ENCODE data around the gene FAM120A.

FAM120A gene

GRCh38 chr9:93596399-93596798 is 144.9 kb downstream of the FAM120A start:
- no peak for DNase-seq

GRCh38 chr9:93597142-93597706 is 145.7 kb downstream of the FAM120A start:
- no peak for DNase-seq

GRCh38 chr9:93597871-93598646 is 146.6 kb downstream of the FAM120A start:
- peak; percentile 10 for DNase-seq

- DNase-seq: peak; percentile 39
Observed at GRCh38 chr9:93598647-93599241, 147.3 kb downstream of the FAM120A start.

GRCh38 chr9:93599571-93600403 is 148.3 kb downstream of the FAM120A start:
- no peak for DNase-seq

GRCh38 chr9:93600504-93600903 is 149.0 kb downstream of the FAM120A start:
- no peak for DNase-seq

- no peak for DNase-seq
Observed at GRCh38 chr9:93601063-93601462, 149.6 kb downstream of the FAM120A start.

- DNase-seq: no peak
Observed at GRCh38 chr9:93601666-93602065, 150.2 kb downstream of the FAM120A start.

GRCh38 chr9:93603011-93603410 is 151.5 kb downstream of the FAM120A start:
- DNase-seq: no peak

GRCh38 chr9:93603906-93604326 is 152.4 kb downstream of the FAM120A start:
- no peak for DNase-seq

- DNase-seq: no peak
Observed at GRCh38 chr9:93606187-93606586, 154.7 kb downstream of the FAM120A start.

GRCh38 chr9:93610206-93610605 is 158.7 kb downstream of the FAM120A start:
- no peak for DNase-seq

GRCh38 chr9:93612052-93612795 is 160.7 kb downstream of the FAM120A start:
- DNase-seq: no peak

GRCh38 chr9:93612796-93613154 is 161.3 kb downstream of the FAM120A start:
- DNase-seq: no peak

- DNase-seq: no peak
Observed at GRCh38 chr9:93613174-93613573, 161.7 kb downstream of the FAM120A start.

GRCh38 chr9:93613791-93614190 is 162.3 kb downstream of the FAM120A start:
- no peak for DNase-seq

- no peak for DNase-seq
Observed at GRCh38 chr9:93614830-93615468, 163.5 kb downstream of the FAM120A start.

Measured in fibroblast of skin of back (primary cell).